Erythroblast (primary cell): ENCODE data around the gene MUCL3.

ENCODE experiments used
- GATA1 ChIP-seq: IDR thresholded peaks from 2 replicates; pipeline ENCODE4 v1.6.1; 2011; ENCODE audit warnings: low read depth, mild to moderate bottlenecking, control low read depth, low read length, moderate library complexity
- POLR2A ChIP-seq: IDR thresholded peaks from 2 replicates; pipeline ENCODE4 v1.6.1; 2011; ENCODE audit warnings: mild to moderate bottlenecking, low read length

GRCh38 chr6:30951907-30952469 is 11.2 kb downstream of the MUCL3 start:
- no peak for TF ChIP-seq POLR2A
- no peak for TF ChIP-seq GATA1
